ENCODE data around the gene MYPOP.

Gene MYPOP

DNA sequence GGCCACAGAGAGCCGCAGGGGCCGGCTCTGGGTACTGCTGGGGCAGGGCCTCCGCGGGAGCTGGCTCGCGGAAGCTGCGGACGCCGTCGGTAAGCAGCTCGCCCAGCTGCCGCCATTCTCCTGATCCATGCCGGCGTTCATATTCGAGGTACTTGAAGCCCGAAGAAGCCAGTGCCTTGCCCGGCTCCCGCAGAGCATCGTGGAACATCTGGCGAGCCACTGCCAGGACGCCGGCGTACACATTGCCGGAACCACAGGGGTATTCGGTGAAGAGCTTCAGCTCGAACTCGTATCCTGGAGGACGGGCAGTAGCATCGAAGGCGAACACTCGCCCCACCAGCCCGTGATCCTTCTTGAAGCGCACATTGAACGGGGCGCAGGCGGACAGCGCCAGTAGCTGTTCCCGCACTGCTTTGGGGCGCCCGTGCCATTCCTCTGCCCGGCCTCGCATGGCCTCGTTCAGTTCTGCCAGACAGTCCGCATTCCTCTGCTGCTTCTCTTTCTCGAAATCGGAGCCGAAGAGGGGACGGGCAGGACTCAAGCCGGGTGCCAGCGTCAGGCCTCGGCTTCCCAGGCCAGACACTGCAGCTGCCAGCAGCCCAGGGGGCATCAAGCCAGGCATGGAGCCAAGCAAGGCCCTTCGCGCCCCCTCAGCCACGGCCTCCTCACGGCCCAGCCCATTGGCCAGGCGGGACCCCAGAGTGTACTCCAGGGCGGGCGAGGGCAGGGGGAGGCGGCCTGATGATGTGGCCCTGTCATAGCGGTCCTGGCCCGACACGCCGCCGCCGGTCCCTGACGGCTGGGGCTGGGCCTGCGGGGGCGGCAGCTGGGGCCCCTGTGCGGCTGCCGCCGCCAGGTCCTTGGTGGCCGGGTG, 17.5 kb downstream of the MYPOP start:
- Mint-ChIP-seq H3K36me3 (ENCODE audit: insufficient read depth) (peaks cover 16% of the 10 kb centered on the region), H3K27me3 (no peaks in the 10 kb centered on the region), H3K27ac (no peak overlapping the region), H3K4me3 (peak overlapping the region; percentile 46 to 94), H3K9me3 (no peaks in the 10 kb centered on the region), H3K4me1 (ENCODE audit: low read depth in 2 of 2) (peaks cover 18 to 22% of the 10 kb centered on the region in 2 donors)
- DNase-seq (no peak), ATAC-seq (replicated peaks) (no peak)

DNA sequence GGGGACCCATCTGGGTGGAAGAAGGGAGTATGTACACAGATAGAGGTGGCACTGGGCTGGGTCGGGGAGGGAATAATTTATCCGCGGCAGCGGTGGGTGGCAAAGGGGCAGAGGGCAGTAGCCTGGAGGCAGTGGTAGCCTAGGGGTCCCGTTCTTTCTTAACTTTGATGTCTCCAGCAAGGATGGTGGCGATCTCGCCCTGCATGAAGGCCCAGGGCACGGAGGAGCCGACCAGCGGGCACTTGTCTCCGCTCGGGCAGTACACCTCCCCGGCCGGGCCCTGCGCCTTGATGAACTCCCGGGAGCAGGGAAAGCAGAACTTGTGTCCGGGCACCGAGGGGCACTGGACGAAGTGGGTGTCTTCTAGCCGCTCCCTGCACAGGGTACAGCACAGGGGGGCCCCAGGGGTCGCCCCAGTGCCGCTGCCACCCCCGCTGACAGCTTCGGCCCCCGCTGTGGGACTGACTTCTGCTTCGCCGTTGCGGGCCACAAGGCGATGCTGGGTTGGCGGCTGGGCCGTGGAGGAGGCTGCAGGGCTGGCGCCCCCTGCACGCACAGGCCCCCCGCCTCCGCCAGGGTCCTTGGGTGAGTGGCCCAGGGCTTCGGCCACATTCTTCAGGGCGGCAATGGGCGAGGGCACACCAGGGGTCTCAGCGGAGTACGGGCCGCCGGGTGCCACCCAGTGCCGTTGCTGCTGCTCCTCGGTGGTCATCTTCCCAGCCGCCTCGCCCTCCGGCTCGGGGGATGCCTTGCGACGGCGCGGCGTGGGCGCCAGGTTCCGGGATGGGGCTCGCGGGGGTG, 18.3 kb downstream of the MYPOP start:
- Mint-ChIP-seq H3K9me3 (no peaks in the 10 kb centered on the region), H3K4me1 (ENCODE audit: low read depth in 2 of 2) (peaks cover 18 to 22% of the 10 kb centered on the region in 2 donors), H3K27me3 (peaks cover under 1 to 2% of the 10 kb centered on the region in 2 donors), H3K4me3 (peak overlapping the region; percentile 74 to 78), H3K36me3 (ENCODE audit: insufficient read depth) (peaks cover 16% of the 10 kb centered on the region), H3K27ac (peak overlapping the region in 1 of 2 donors; percentile 6)
- no peak for ATAC-seq (replicated peaks)
- DNase-seq, result no peak

DNA sequence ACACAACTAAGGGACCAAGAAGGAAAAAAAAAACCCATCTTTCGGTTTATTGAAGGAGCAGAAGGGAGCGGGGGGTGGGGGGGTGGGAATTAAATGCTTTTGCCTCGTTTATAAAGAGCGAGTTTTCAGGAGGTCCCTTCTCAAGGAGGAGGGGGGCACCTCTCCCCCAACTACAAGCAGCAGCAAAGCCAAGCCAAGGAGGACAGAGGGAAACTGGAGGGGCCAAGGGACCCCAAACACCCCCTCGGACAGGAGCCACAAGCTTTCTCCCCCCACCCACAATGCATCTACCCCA, 18.9 kb downstream of the MYPOP start:
- no peak for DNase-seq
- Mint-ChIP-seq H3K27me3 (peaks cover 6 to 7% of the 10 kb centered on the region in 2 donors), H3K9me3 (no peaks in the 10 kb centered on the region), H3K36me3 (ENCODE audit: insufficient read depth) (peaks cover 16% of the 10 kb centered on the region), H3K27ac (peak overlapping the region in 1 of 2 donors; percentile 6), H3K4me1 (ENCODE audit: low read depth in 2 of 2) (peaks cover 18 to 22% of the 10 kb centered on the region in 2 donors), H3K4me3 (peak overlapping the region; percentile 74 to 78)
- no peak for ATAC-seq (replicated peaks)

DNA sequence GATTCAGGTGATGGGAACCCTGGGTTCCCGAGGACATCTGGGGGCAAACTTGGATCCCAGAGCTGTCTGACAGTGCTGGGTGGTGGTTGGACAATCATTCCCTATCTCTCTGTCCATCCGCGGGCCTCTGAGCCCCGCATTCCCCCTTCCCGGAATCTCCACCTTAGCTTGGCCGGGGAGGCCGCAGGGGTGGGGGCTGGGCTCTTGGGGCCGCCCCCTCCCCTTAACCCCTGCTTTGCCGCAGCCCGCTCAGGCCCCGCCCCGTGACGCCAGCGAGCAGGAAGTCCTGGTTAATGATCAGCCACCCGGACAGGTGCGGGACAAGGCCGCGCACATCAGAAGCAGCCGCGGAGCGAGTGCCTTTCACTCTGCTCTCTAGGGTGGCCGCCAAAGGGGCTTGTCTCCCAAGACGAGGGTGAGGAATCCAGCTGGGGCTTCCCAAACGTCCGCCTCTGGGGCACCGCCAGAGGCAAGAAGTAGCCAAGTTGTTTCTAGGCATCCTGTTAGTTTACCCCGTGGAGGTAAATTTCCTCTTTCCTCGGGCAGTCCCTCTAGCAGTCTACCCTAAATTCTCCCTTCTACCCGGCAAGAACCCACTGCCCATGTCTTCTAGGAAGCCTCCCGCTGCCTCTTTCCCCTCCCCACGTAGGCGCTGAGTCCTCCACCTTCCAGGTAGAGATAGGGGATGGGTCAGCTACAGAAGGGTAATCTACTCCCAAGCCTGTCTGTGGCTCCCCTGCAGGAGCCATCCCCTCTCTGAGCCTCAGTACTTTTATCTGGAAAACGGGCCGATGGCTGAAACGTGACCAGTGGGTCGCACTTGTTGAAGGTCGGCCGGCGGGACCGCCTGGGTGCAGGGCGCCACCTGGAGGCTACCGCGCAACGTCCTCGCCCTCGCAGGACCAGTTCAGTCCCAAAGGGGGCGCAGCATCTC, 19.5 kb downstream of the MYPOP start:
- H3K9me3 Mint-ChIP-seq, result no peaks in the 10 kb centered on the region
- H3K27ac Mint-ChIP-seq, result peak overlapping the region in 1 of 2 donors; percentile 6
- DNase-seq, result peak; percentile 82 to 87 (median 83)
- H3K27me3 Mint-ChIP-seq, result peaks cover 12 to 13% of the 10 kb centered on the region in 2 donors
- H3K4me1 Mint-ChIP-seq (ENCODE audit: low read depth in 2 of 2), result peaks cover 18 to 22% of the 10 kb centered on the region in 2 donors
- H3K4me3 Mint-ChIP-seq, result peak overlapping the region; percentile 74 to 78
- ATAC-seq (replicated peaks), result peak; percentile 25
- H3K36me3 Mint-ChIP-seq (ENCODE audit: insufficient read depth), result peaks cover 16% of the 10 kb centered on the region

DNA sequence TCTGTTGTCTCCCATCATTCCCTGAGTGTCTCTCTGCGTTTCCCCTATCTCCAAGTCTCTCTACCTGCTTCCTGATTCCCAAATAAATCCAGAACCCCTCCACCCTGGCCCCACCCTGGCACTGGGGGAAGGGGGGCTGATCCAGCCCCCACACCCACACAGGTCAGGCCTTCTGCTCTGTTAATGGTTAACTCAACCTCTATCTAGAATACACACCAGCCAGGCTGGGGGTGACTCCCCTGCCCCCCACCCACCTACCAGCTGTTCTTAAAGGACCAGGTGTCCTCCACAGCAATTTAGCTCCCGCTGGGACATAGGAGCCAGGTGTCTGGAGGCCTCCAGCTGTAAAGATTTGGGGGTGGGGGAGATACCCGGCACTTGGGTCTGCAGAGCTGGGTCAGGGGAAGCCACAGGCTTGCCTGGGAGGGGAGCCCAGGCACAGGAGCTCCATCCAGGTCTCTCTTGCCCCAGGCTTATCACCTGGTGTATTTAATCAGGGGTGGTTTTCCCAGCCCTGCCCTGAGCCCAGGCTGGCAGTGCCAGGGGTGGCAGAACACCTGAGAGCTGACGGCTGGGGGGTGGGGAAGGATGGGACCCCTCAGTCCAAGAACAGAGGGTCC, 20.4 kb downstream of the MYPOP start:
- DNase-seq (no peak), ATAC-seq (replicated peaks) (no peak)
- Mint-ChIP-seq H3K27me3 (peaks cover 19 to 20% of the 10 kb centered on the region in 2 donors), H3K4me3 (no peak overlapping the region), H3K9me3 (no peaks in the 10 kb centered on the region), H3K27ac (no peak overlapping the region), H3K4me1 (ENCODE audit: low read depth in 2 of 2) (peaks cover 18 to 19% of the 10 kb centered on the region in 2 donors), H3K36me3 (ENCODE audit: insufficient read depth) (peaks cover 16% of the 10 kb centered on the region)

DNA sequence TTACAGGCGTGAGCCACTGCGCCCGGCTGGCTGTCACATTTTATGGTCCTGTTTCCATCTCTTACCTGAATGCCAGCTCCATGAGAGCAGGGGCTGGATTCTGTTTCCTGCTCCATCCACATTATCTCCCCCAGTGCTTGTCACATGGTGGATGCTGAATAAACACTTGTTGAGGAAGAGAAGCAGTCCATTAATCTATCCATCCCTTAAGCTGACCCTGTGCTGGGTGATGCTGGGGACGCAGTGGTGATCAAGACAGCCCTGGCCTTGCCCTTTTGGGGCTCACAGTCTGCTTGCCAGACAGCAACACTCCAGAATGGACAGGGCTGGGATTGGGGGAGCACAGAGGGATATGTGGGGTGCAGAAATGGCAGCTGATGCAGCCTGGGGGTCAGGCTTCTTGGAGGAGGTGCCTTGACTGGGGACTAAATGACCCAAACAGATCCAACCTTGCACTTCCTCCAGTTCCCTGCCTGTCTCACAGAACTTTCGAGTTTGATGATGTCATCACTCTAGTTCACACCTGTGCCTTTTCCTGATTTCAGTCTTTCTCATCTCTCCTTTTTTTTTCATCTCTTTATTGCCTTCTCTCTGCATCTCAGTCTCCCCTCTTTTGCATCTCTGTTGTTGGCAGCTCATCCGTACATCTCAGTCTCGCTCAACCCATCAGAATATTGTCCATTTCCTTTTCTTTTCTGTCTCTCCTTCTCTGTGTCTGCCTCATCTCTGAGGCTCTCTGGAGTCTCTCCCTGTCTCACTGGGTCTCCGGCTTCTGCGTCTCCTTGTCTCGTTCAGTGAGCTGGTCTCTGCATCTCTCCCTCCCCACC, 21.1 kb downstream of the MYPOP start:
- H3K36me3 Mint-ChIP-seq (ENCODE audit: insufficient read depth), result peaks cover 9% of the 10 kb centered on the region
- H3K4me1 Mint-ChIP-seq (ENCODE audit: low read depth in 2 of 2), result peaks cover 14% of the 10 kb centered on the region in 2 donors
- no peak overlapping the region for H3K4me3 Mint-ChIP-seq
- no peak for ATAC-seq (replicated peaks)
- DNase-seq, result no peak
- H3K27me3 Mint-ChIP-seq, result peaks cover 21 to 24% of the 10 kb centered on the region in 2 donors
- H3K9me3 Mint-ChIP-seq, result no peaks in the 10 kb centered on the region
- no peak overlapping the region for H3K27ac Mint-ChIP-seq

DNA sequence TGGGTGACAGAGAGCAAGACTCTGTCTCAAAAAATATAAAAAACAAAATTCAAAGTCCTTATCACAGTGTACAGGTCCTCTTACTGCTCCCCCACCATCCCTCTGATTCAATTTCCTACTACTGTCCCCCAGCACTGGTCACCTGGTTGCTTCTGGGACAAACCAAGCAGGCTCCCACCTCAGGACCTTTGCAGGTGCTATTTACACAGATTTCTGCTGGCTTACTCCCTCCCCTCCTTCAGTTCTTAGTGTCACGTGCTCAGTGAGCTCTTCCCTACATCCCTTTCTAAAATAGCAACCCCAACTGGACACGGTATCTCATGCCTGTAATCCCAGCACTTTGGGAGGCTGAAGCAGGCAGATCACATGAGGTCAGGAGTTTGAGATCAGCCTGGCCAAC, 22.4 kb downstream of the MYPOP start:
- no peak overlapping the region for H3K4me3 Mint-ChIP-seq

DNA sequence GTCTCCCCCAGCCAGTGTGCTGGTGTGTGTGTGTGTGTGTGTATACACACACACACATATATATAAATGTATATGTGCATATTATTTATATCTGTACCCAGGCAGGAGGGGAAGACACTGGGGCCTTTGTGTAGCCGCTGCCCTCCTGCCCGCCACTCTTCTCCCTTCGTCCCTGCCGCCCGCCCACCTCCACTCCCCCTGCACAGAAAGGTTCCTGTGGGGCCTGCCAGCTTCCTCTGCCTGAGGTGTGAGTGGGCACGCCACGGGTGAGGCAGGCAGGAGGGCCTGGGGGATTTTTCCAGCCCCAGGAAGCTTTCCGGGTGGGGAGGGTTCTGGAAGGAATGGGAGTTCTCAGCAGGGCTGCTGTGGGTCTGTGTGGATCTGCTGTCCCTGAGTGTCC, 23.4 kb downstream of the MYPOP start:
- no peak for DNase-seq
- H3K27me3 Mint-ChIP-seq, result peaks cover 34 to 46% of the 10 kb centered on the region in 2 donors
- peaks cover 8% of the 10 kb centered on the region for H3K36me3 Mint-ChIP-seq (ENCODE audit: insufficient read depth)
- no peak overlapping the region for H3K4me3 Mint-ChIP-seq
- H3K9me3 Mint-ChIP-seq, result no peaks in the 10 kb centered on the region
- H3K4me1 Mint-ChIP-seq (ENCODE audit: low read depth in 2 of 2), result peaks cover 13% of the 10 kb centered on the region in 2 donors
- ATAC-seq (replicated peaks), result no peak
- no peak overlapping the region for H3K27ac Mint-ChIP-seq

More for the DNA sequence above, 22.4 kb downstream of the MYPOP start:
- H3K27ac Mint-ChIP-seq, result no peak overlapping the region
- H3K27me3 Mint-ChIP-seq, result peaks cover 28 to 38% of the 10 kb centered on the region in 2 donors
- peaks cover 13% of the 10 kb centered on the region in 2 donors for H3K4me1 Mint-ChIP-seq (ENCODE audit: low read depth in 2 of 2)
- peaks cover 4% of the 10 kb centered on the region for H3K36me3 Mint-ChIP-seq (ENCODE audit: insufficient read depth)
- DNase-seq, result no peak
- no peak for ATAC-seq (replicated peaks)
- H3K9me3 Mint-ChIP-seq, result no peaks in the 10 kb centered on the region

DNA sequence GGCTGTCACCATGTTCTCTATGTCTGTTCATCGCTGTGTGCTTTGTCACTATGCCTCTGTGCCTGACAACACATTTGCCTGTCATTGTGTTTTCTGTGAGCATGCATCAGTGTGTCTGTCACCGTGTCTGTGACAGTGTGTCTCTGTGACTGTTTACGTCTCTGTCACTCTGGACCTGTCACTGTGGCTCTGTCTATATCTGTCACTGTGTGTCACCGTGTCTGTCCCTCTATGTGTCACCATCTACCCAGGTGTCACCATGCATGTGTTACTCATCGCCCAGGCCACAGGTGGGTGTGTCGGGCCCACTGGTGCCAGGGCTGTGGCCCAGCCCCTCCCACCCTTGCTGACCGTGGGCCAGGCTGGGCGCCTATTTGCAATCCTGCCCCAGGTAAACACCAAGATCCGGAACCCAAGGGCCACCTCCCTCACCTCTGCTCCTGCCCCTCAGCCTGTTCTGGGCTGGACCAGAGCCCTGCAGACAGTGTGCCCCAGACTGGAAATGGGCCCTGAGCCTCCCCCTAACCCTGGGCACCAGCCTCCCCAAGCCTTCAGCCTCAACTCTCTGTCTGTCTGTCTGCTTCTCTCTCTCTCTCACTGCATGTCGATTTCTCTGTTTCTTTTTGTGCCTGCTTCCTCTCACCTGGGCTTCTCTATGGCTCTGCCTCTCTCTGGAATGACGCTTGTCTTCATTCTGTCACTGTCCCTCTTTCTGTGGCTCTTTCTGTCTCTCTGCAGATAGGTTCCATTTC, 24.2 kb downstream of the MYPOP start:
- H3K4me3 Mint-ChIP-seq, result no peak overlapping the region
- no peak for DNase-seq
- H3K27ac Mint-ChIP-seq, result no peak overlapping the region

DNA sequence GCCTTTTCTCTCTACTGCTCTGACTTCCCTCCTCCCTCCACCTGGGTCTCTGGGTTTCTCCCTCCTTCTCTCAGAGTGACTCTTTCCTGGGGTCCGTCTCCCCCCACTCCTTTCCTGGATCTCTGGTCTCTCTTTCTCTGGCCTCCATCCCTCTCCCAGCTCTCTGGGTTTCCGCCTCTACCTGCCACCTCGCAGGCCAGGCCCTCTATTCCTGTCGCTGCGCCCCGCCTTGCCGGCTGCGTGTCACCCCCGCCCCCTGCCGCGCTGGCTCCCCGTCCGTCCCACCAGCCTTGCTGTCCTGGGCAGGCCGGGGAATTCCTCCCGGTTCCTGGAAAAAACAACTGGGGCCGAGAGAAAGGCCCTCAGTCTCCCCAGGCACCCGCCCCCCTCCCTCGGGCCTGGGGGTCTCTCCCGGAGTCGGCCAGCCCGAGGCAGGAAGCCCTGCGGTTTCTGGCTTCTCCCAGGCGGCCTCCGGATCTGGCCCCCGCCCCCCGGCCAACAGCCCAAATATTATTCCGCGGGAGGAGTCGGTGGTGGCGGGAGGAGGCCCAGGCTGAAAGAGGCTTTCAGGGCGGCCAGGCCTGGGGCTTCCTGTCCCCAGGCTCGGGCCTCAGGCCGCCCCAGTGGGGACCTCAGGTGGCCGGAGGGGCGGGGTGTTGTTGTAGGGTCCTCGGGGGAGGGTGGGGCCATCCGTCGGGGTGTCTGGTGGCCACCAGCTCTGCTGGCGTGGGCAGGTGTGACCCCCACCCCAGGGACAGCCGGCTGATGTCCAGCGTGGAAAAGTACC, 25.8 kb downstream of the MYPOP start:
- Mint-ChIP-seq H3K4me1 (ENCODE audit: low read depth in 2 of 2) (peaks cover 4 to 6% of the 10 kb centered on the region in 2 donors), H3K9me3 (no peaks in the 10 kb centered on the region), H3K36me3 (ENCODE audit: insufficient read depth) (peaks cover 8% of the 10 kb centered on the region), H3K4me3 (peak overlapping the region; percentile 3 to 32), H3K27ac (no peak overlapping the region), H3K27me3 (peaks cover 34 to 46% of the 10 kb centered on the region in 2 donors)
- peak in 1 of 3 experiments; percentile 20 for DNase-seq
- ATAC-seq (replicated peaks), result peak; percentile 54

More for the DNA sequence above, 24.2 kb downstream of the MYPOP start:
- Mint-ChIP-seq H3K36me3 (ENCODE audit: insufficient read depth) (peaks cover 8% of the 10 kb centered on the region), H3K27me3 (peaks cover 34 to 46% of the 10 kb centered on the region in 2 donors), H3K9me3 (no peaks in the 10 kb centered on the region), H3K4me1 (ENCODE audit: low read depth in 2 of 2) (peaks cover 7 to 9% of the 10 kb centered on the region in 2 donors)
- no peak for ATAC-seq (replicated peaks)

DNA sequence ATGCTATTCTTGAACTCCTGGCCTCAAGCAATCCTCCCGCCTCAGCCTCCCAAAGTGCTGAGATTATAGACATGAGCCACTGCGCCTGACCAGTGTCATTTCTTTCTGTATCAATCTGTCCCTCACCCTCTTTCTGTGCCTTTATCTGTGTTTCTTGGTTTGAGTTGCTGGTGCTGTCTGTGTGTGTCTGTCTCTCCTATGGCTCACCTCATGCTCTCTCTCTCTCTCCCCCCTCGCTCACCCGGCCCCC, 26.3 kb downstream of the MYPOP start:
- ATAC-seq (replicated peaks), result peak; percentile 53
- no peak for DNase-seq
- peaks cover 8% of the 10 kb centered on the region for H3K36me3 Mint-ChIP-seq (ENCODE audit: insufficient read depth)
- peak overlapping the region; percentile 3 to 32 for H3K4me3 Mint-ChIP-seq
- no peak overlapping the region for H3K27ac Mint-ChIP-seq
- H3K9me3 Mint-ChIP-seq, result no peaks in the 10 kb centered on the region
- H3K27me3 Mint-ChIP-seq, result peaks cover 34 to 46% of the 10 kb centered on the region in 2 donors
- peaks cover 4 to 6% of the 10 kb centered on the region in 2 donors for H3K4me1 Mint-ChIP-seq (ENCODE audit: low read depth in 2 of 2)
